Lower leg skin (tissue), 4 donors: ENCODE results near the gene BBS7. TPM values are rescaled to one million over a fixed set of nuclear protein-coding genes. Genes with fewer than 3 reads are reported as not detected.

Source experiments
- DNase-seq, 2 donors: peaks; one replicate each; pipeline ENCODE4 v3.0.0-alpha.2; 2019; ENCODE audit warnings: low spot score in 2 of 2
- H3K4me3 ChIP-seq: fragments of 200-600 bp; sonication (generic); 2 replicates; pipeline ENCODE4 v1.5.1; 2017; ENCODE audit warnings: mild to moderate bottlenecking, low read depth; ENCODE audit not compliant: poor library complexity, severe bottlenecking
- CTCF ChIP-seq, 3 donors: fragments of 450-650 bp; IDR thresholded peaks; one replicate each; pipeline ENCODE4 v1.5.1; 2016; ENCODE audit warnings: antibody characterized with exemption in 3 of 3, mild to moderate bottlenecking in 3 of 3, moderate library complexity in 2 of 3
- POLR2A ChIP-seq, 2 donors: fragments of 450-650 bp; IDR thresholded peaks; one replicate each; pipeline ENCODE4 v1.6.1; 2016 to 2017; ENCODE audit warnings: antibody characterized with exemption in 2 of 2, mild to moderate bottlenecking in 1 of 2, moderate library complexity in 1 of 2
- WGBS, 2 donors: methylation state at CpG; one replicate each; pipeline ENCODE4 v1.1.5; 2018; 5-methylcytosine and 5-hydroxymethylcytosine counted together
- intact Hi-C: fragments of 100-400 bp; cut with DNase I; formaldehyde crosslinking; loops from one replicate; pipeline ENCODE4 v1.15.0; 2023; ENCODE audit warnings: low total_unique reads
- total RNA-seq, 4 donors: library from RNA; depleted of rRNA; stranded (reverse); fragments of >200 nt; gene quantifications; one replicate each; pipeline ENCODE4 v1.1.0, GENCODE V29; 2016

Gene BBS7
- total RNA-seq, 4 donors from 2014 or later, result 11.7 to 19.8 (median 11.9) TPM

- intact Hi-C loops, result no loop called here
- H3K4me3 ChIP-seq, result no peak overlapping the region
- no peak for DNase-seq
- WGBS, 2 donors, result 87 to 89% methylated on average over 1 of the region's 1 CpG
- TF ChIP-seq CTCF (IDR thresholded peaks at IDR 0.05) (no peak), POLR2A (IDR thresholded peaks at IDR 0.05) (no peak)
These were observed 52.1 kb downstream of the BBS7 start for GRCh38 chr4:121818215-121818614.

GRCh38 chr4:121817701-121818100 is 52.6 kb downstream of the BBS7 start:
- TF ChIP-seq CTCF (IDR thresholded peaks at IDR 0.05) (no peak), POLR2A (IDR thresholded peaks at IDR 0.05) (no peak)
- DNase-seq, result no peak
- 79 to 81% methylated on average over 1 of the region's 1 CpG for WGBS, 2 donors
- intact Hi-C loops, result no loop called here
- H3K4me3 ChIP-seq, result no peak overlapping the region

GRCh38 chr4:121817006-121817405 is 53.3 kb downstream of the BBS7 start:
- DNase-seq, result no peak
- H3K4me3 ChIP-seq, result no peak overlapping the region
- TF ChIP-seq CTCF (IDR thresholded peaks at IDR 0.05) (no peak), POLR2A (IDR thresholded peaks at IDR 0.05) (no peak)
- intact Hi-C loops, result no loop called here
- WGBS, 2 donors, result 58 to 75% methylated on average over 3 of the region's 3 CpGs

GRCh38 chr4:121814756-121815155 is 55.5 kb downstream of the BBS7 start:
- no peak for DNase-seq
- TF ChIP-seq POLR2A (IDR thresholded peaks at IDR 0.05) (no peak), CTCF (IDR thresholded peaks at IDR 0.05) (no peak)
- no peak overlapping the region for H3K4me3 ChIP-seq
- 86 to 91% methylated on average over 2 of the region's 2 CpGs for WGBS, 2 donors
- intact Hi-C loops, result no loop called here

GRCh38 chr4:121811122-121811521 is 59.2 kb downstream of the BBS7 start:
- intact Hi-C loops, result no loop called here
- H3K4me3 ChIP-seq, result no peak overlapping the region
- no peak for TF ChIP-seq POLR2A (IDR thresholded peaks at IDR 0.05)
- TF ChIP-seq CTCF (IDR thresholded peaks at IDR 0.05), result no peak
- no peak for DNase-seq

GRCh38 chr4:121806411-121806810 is 63.9 kb downstream of the BBS7 start:
- no peak overlapping the region for H3K4me3 ChIP-seq
- DNase-seq, result no peak
- TF ChIP-seq CTCF (IDR thresholded peaks at IDR 0.05), result no peak
- no peak for TF ChIP-seq POLR2A (IDR thresholded peaks at IDR 0.05)
- WGBS, 2 donors, result 90 to 93% methylated on average over 4 of the region's 4 CpGs
- intact Hi-C loops, result no loop called here
